K562 (cell line): ENCODE results near the gene ARFRP1.

ENCODE experiments used
- BRCA1 ChIP-seq, 2 experiments: fragments of 450-650 bp in 1 of 2; sonication (generic) in 1 of 2; formaldehyde crosslinking in 1 of 2; IDR thresholded peaks; 2 replicates each; pipeline versions ENCODE4 v1.5.0 to v1.6.1; 2017 to 2020; ENCODE audit warnings: mild to moderate bottlenecking in 1 of 2, missing genetic modification reagents in 1 of 2
- HNRNPH1 ChIP-seq: fragments of 200-400 bp; formaldehyde crosslinking; optimal IDR thresholded peaks from 2 replicates; pipeline ENCODE3; 2017; ENCODE audit warnings: low read depth, mild to moderate bottlenecking, low read length, moderate library complexity
- JUN ChIP-seq, 2 experiments: sonication (generic) in 1 of 2; formaldehyde crosslinking in 1 of 2; IDR thresholded peaks; 2 replicates each; pipeline versions ENCODE4 v1.6.1 to v1.8.0; 2012 to 2022; ENCODE audit warnings: borderline replicate concordance in 2 of 2, mild to moderate bottlenecking in 2 of 2, improper control_type of control experiment in 1 of 2, low read depth in 1 of 2, low read length in 1 of 2, missing genetic modification reagents in 1 of 2
- POLR2A ChIP-seq: fragments of 450-650 bp; conservative IDR thresholded peaks from 2 replicates; pipeline ENCODE4 v1.6.1; 2016
- PRDM10 ChIP-seq: fragments of 450-650 bp; IDR thresholded peaks from 2 replicates; pipeline ENCODE4 v1.6.1; 2018; ENCODE audit not compliant: partially characterized antibody
- SP1 ChIP-seq: sonication (generic); formaldehyde crosslinking; IDR thresholded peaks from 2 replicates; pipeline ENCODE4 v1.8.1; 2022; ENCODE audit warnings: mild to moderate bottlenecking, missing genetic modification reagents

- TF ChIP-seq JUN (IDR thresholded peaks at IDR 0.05; ENCODE audit: borderline replicate concordance, low read depth, low read length) (no peak), JUN (CRISPR knock-in tag; IDR thresholded peaks at IDR 0.05; ENCODE audit: borderline replicate concordance) (no peak), SP1 (no peak), PRDM10 (no peak), POLR2A (no peak), BRCA1 (IDR thresholded peaks at IDR 0.05) (no peak), BRCA1 (CRISPR knock-in tag; IDR thresholded peaks at IDR 0.05) (no peak), HNRNPH1 (no peak)
These were observed 771 bp downstream of the ARFRP1 start for GRCh38 chr20:63706852-63707557.
